SHP77 treated with DMSO at 0.1 percent for 48 hours (cell line): ENCODE measurements around the gene BRD3.

Source experiments
- DNase-seq: peaks from one replicate; lab custom pipeline; 2025; lab: John Stamatoyannopoulos, UW

The BRD3 gene

GRCh38 chr9:134054891-134055811 is 12.7 kb downstream of the BRD3 start:
- DNase-seq, result no peak

- no peak for DNase-seq
These were observed 13.7 kb downstream of the BRD3 start for GRCh38 chr9:134053941-134054761.

GRCh38 chr9:134053401-134053871 is 14.4 kb downstream of the BRD3 start:
- no peak for DNase-seq

- DNase-seq, result no peak
These were observed 14.9 kb downstream of the BRD3 start for GRCh38 chr9:134052941-134053340.

GRCh38 chr9:134052491-134052890 is 15.3 kb downstream of the BRD3 start:
- no peak for DNase-seq

- no peak for DNase-seq
These were observed 16.5 kb downstream of the BRD3 start for GRCh38 chr9:134051319-134051718.

- no peak for DNase-seq
These were observed 17.1 kb downstream of the BRD3 start for GRCh38 chr9:134050726-134051125.

- DNase-seq, result no peak
These were observed 17.8 kb downstream of the BRD3 start for GRCh38 chr9:134049772-134050588.

GRCh38 chr9:134049236-134049635 is 18.6 kb downstream of the BRD3 start:
- no peak for DNase-seq

- DNase-seq, result no peak
These were observed 19.3 kb downstream of the BRD3 start for GRCh38 chr9:134048582-134048968.

GRCh38 chr9:134047868-134048581 is 19.8 kb downstream of the BRD3 start:
- DNase-seq, result no peak

- no peak for DNase-seq
These were observed 20.7 kb downstream of the BRD3 start for GRCh38 chr9:134046894-134047681.

- DNase-seq, result no peak
These were observed 21.8 kb downstream of the BRD3 start for GRCh38 chr9:134045841-134046544.

GRCh38 chr9:134044944-134045343 is 22.9 kb downstream of the BRD3 start:
- DNase-seq, result no peak

- no peak for DNase-seq
These were observed 24.3 kb downstream of the BRD3 start for GRCh38 chr9:134043531-134043988.

- DNase-seq, result no peak
These were observed 26.2 kb downstream of the BRD3 start for GRCh38 chr9:134041649-134041962.

- no peak for DNase-seq
These were observed 26.8 kb downstream of the BRD3 start for GRCh38 chr9:134040781-134041648.

GRCh38 chr9:134040176-134040565 is 27.7 kb downstream of the BRD3 start:
- no peak for DNase-seq
